Hepatocyte (in vitro differentiated cells): Measurements from ENCODE around the gene ABCA2. TPM values are rescaled to one million over a fixed set of nuclear protein-coding genes. Genes with fewer than 3 reads are reported as not detected.
A peak's percentile ranks its signal among the peaks of the same experiment; 100 is the strongest.

Experiments
- DNase-seq: peaks from one replicate; pipeline ENCODE4 v3.0.0-alpha.2; 2016; ENCODE audit warnings: low spot score
- H2AFZ ChIP-seq: fragments of 200-600 bp; sonication (generic); 2 replicates; pipeline ENCODE4 v1.6.0; 2016; ENCODE audit warnings: antibody characterized with exemption, mild to moderate bottlenecking
- H3K27ac ChIP-seq: fragments of 200-600 bp; sonication (generic); 2 replicates; pipeline ENCODE4 v1.5.1; 2016; ENCODE audit warnings: mild to moderate bottlenecking
- H3K27me3 ChIP-seq: fragments of 200-600 bp; sonication (generic); 2 replicates; pipeline ENCODE4 v1.6.1; 2016
- H3K36me3 ChIP-seq: fragments of 200-600 bp; sonication (generic); replicated peaks from 2 replicates; pipeline ENCODE4 v1.5.1; 2016; ENCODE audit warnings: low read depth; ENCODE audit not compliant: insufficient read depth
- H3K4me1 ChIP-seq: fragments of 200-600 bp; sonication (generic); 2 replicates; pipeline ENCODE4 v1.5.1; 2016; ENCODE audit warnings: mild to moderate bottlenecking, moderate library complexity; ENCODE audit not compliant: insufficient read depth
- H3K4me2 ChIP-seq: fragments of 200-600 bp; sonication (generic); 2 replicates; pipeline ENCODE4 v1.6.0; 2016
- H3K4me3 ChIP-seq: fragments of 200-600 bp; sonication (generic); 2 replicates; pipeline ENCODE4 v1.5.1; 2016; ENCODE audit warnings: mild to moderate bottlenecking
- H3K79me2 ChIP-seq: fragments of 200-600 bp; sonication (generic); 2 replicates; pipeline ENCODE4 v1.6.0; 2017; ENCODE audit warnings: mild to moderate bottlenecking
- H3K9me2 ChIP-seq: fragments of 200-600 bp; sonication (generic); replicated peaks from 2 replicates; pipeline ENCODE4 v1.6.0; 2017; ENCODE audit warnings: mild to moderate bottlenecking; ENCODE audit not compliant: insufficient read depth
- H3K9me3 ChIP-seq: fragments of 200-600 bp; sonication (generic); 2 replicates; pipeline ENCODE4 v1.5.1; 2016; ENCODE audit warnings: low read depth, mild to moderate bottlenecking
- H4K20me1 ChIP-seq: fragments of 200-600 bp; sonication (generic); 2 replicates; pipeline ENCODE4 v1.6.0; 2016; ENCODE audit warnings: mild to moderate bottlenecking; ENCODE audit not compliant: insufficient read depth, poor library complexity, severe bottlenecking
- CTCF ChIP-seq: fragments of 200-600 bp; sonication (generic); IDR thresholded peaks from 2 replicates; pipeline ENCODE4 v1.5.1; 2016; ENCODE audit warnings: antibody characterized with exemption, mild to moderate bottlenecking; ENCODE audit not compliant: poor library complexity
- EZH2 ChIP-seq: fragments of 200-600 bp; sonication (generic); IDR thresholded peaks from 2 replicates; pipeline ENCODE4 v1.6.1; 2016; ENCODE audit warnings: antibody characterized with exemption, mild to moderate bottlenecking, borderline replicate concordance
- EZH2phosphoT487 ChIP-seq: fragments of 200-600 bp; sonication (generic); IDR thresholded peaks from one replicate; pipeline ENCODE4 v1.6.1; 2018; ENCODE audit warnings: antibody characterized with exemption, mild to moderate bottlenecking, low read depth, moderate library complexity; ENCODE audit not compliant: unreplicated experiment, severe bottlenecking
- WGBS: methylation state at CpG from one replicate; pipeline ENCODE4 v1.1.6; 2016; ENCODE audit warnings: low lambda C conversion rate; ENCODE audit errors: missing lambda C conversion rate; 5-methylcytosine and 5-hydroxymethylcytosine counted together
- polyA plus RNA-seq: library from polyadenylated mRNA; unstranded; fragments of >200 nt; fragmentation: Nextera tagmentation; extraction: Ambion mirVana; gene quantifications from 2 replicates; pipeline ENCODE4 v1.2.1, GENCODE V29; 2016
- total RNA-seq: library from RNA; depleted of rRNA; stranded (reverse); fragments of >200 nt; gene quantifications from 2 replicates; pipeline ENCODE4 v1.2.3, GENCODE V29; 2014

ABCA2 gene
- total and polyA plus RNA-seq, 2 experiments from 2014 or later = 14.6 to 15.6 TPM

- H3K27me3 ChIP-seq = no peaks in the 10 kb centered on the region
These were observed 35.1 kb downstream of the ABCA2 start for GRCh38 chr9:136992819-136993369.

GRCh38 chr9:136991993-136992818 is 35.8 kb downstream of the ABCA2 start, which contains the start of gene PAXX:
Gene PAXX (plus strand): TSS chr9:136992422. CDS start chr9:136992444, 22 bp downstream.
- H3K4me3 ChIP-seq = peak within 1 kb of the TSS; percentile 67
- no peaks in the 10 kb centered on the region for H4K20me1 ChIP-seq
- peak within 1 kb of the TSS; percentile 85 for H2AFZ ChIP-seq
- WGBS = 4% methylated on average over 19 of the region's 92 CpGs
- H3K4me1 ChIP-seq = peaks cover 16% of the 10 kb centered on the region
- peak; percentile 96 for DNase-seq
- no peaks in the 10 kb centered on the region for H3K9me3 ChIP-seq
- H3K27ac ChIP-seq = peak within 1 kb of the TSS; percentile 87
- H3K36me3 ChIP-seq = no peaks in the 10 kb centered on the region
- no peak for TF ChIP-seq EZH2
- no peak for TF ChIP-seq EZH2phosphoT487
- H3K4me2 ChIP-seq = peak within 1 kb of the TSS; percentile 85
- no peaks in the 10 kb centered on the region for H3K27me3 ChIP-seq
- peaks cover 7% of the 10 kb centered on the region for H3K79me2 ChIP-seq
- no peaks in the 10 kb centered on the region for H3K9me2 ChIP-seq

More at GRCh38 chr9:136992819-136993369, 35.1 kb downstream of the ABCA2 start:
- H3K27ac ChIP-seq = peak overlapping the region; percentile 80
- H3K9me2 ChIP-seq = no peaks in the 10 kb centered on the region
- no peak for DNase-seq
- 46% methylated on average over 17 of the region's 18 CpGs for WGBS
- H3K79me2 ChIP-seq = peaks cover 7% of the 10 kb centered on the region
- peak overlapping the region; percentile 85 for H3K4me2 ChIP-seq
- no peak for TF ChIP-seq CTCF
- TF ChIP-seq EZH2 = no peak
- TF ChIP-seq EZH2phosphoT487 = no peak
- H2AFZ ChIP-seq = no peak overlapping the region
- peak overlapping the region; percentile 67 for H3K4me3 ChIP-seq
- H3K9me3 ChIP-seq = no peaks in the 10 kb centered on the region
- no peaks in the 10 kb centered on the region for H4K20me1 ChIP-seq
- peaks cover 17% of the 10 kb centered on the region for H3K4me1 ChIP-seq
- H3K36me3 ChIP-seq = no peaks in the 10 kb centered on the region

GRCh38 chr9:136990242-136990911 is 37.7 kb downstream of the ABCA2 start:
- DNase-seq = no peak
- TF ChIP-seq CTCF (no peak), EZH2phosphoT487 (no peak), EZH2 (no peak)
- no peak overlapping the region for H2AFZ ChIP-seq
- no peaks in the 10 kb centered on the region for H3K9me3 ChIP-seq
- H3K79me2 ChIP-seq = peaks cover 7% of the 10 kb centered on the region
- WGBS = 77% methylated on average over 10 of the region's 10 CpGs
- peaks cover 3% of the 10 kb centered on the region for H3K4me1 ChIP-seq
- no peaks in the 10 kb centered on the region for H3K36me3 ChIP-seq
- no peak overlapping the region for H3K27ac ChIP-seq
- no peaks in the 10 kb centered on the region for H4K20me1 ChIP-seq
- peaks cover 10% of the 10 kb centered on the region for H3K27me3 ChIP-seq
- no peak overlapping the region for H3K4me3 ChIP-seq
- H3K4me2 ChIP-seq = no peak overlapping the region
- H3K9me2 ChIP-seq = no peaks in the 10 kb centered on the region

- WGBS = 95% methylated on average over 4 of the region's 4 CpGs
- Histone ChIP-seq H3K79me2 (peaks cover 7% of the 10 kb centered on the region), H3K4me1 (peaks cover 3% of the 10 kb centered on the region), H2AFZ (no peak overlapping the region), H4K20me1 (no peaks in the 10 kb centered on the region), H3K27ac (no peak overlapping the region), H3K9me2 (no peaks in the 10 kb centered on the region), H3K4me2 (no peak overlapping the region), H3K36me3 (no peaks in the 10 kb centered on the region), H3K9me3 (no peaks in the 10 kb centered on the region), H3K4me3 (no peak overlapping the region), H3K27me3 (peaks cover 15% of the 10 kb centered on the region)
- no peak for TF ChIP-seq EZH2
- no peak for TF ChIP-seq CTCF
- no peak for TF ChIP-seq EZH2phosphoT487
- DNase-seq = no peak
These were observed 39.2 kb downstream of the ABCA2 start for GRCh38 chr9:136988872-136989271.
